HG03135 (cell line): ENCODE results near the gene COL6A3.
"Not testable (repeated sequence)": the region's sequence is repeated elsewhere in the genome, so short reads cannot be mapped to it uniquely, and the experiment has no call there.

Experiments
- ATAC-seq: cut with Tn5 transposase; IDR thresholded peaks from one replicate; pipeline ENCODE4 v1.9.1; 2021; ENCODE audit warnings: mild to moderate bottlenecking, moderate library complexity; ENCODE audit not compliant: unreplicated experiment

Gene COL6A3

GRCh38 chr2:237319887-237320286 lies 94.1 kb downstream of the COL6A3 start:
- no peak for ATAC-seq

GRCh38 chr2:237319086-237319820 lies 94.7 kb downstream of the COL6A3 start:
- ATAC-seq = no peak

GRCh38 chr2:237316339-237316738 lies 97.6 kb downstream of the COL6A3 start:
- no peak for ATAC-seq

- no peak for ATAC-seq
Observed at GRCh38 chr2:237315829-237316225, 98.1 kb downstream of the COL6A3 start.

- ATAC-seq = no peak
Observed at GRCh38 chr2:237315170-237315828, 98.7 kb downstream of the COL6A3 start.

- ATAC-seq = no peak
Observed at GRCh38 chr2:237314681-237315080, 99.3 kb downstream of the COL6A3 start.

- ATAC-seq = no peak
Observed at GRCh38 chr2:237314198-237314597, 99.8 kb downstream of the COL6A3 start.

GRCh38 chr2:237312021-237312755 lies 101.8 kb downstream of the COL6A3 start:
- ATAC-seq = no peak

GRCh38 chr2:237310515-237311114 lies 103.3 kb downstream of the COL6A3 start:
- ATAC-seq = no peak

GRCh38 chr2:237309416-237309815 lies 104.5 kb downstream of the COL6A3 start:
- ATAC-seq = no peak

GRCh38 chr2:237309011-237309410 lies 105.0 kb downstream of the COL6A3 start:
- ATAC-seq = no peak

- ATAC-seq = no peak
Observed at GRCh38 chr2:237307474-237307873, 106.5 kb downstream of the COL6A3 start.

GRCh38 chr2:237306787-237307170 lies 107.2 kb downstream of the COL6A3 start:
- no peak for ATAC-seq

- no peak for ATAC-seq
Observed at GRCh38 chr2:237306083-237306786, 107.7 kb downstream of the COL6A3 start.

- ATAC-seq = no peak
Observed at GRCh38 chr2:237305579-237305978, 108.4 kb downstream of the COL6A3 start.

GRCh38 chr2:237304763-237305514 lies 109.0 kb downstream of the COL6A3 start:
- no peak for ATAC-seq

GRCh38 chr2:237303244-237303643 lies 110.7 kb downstream of the COL6A3 start:
- not testable (repeated sequence) for ATAC-seq

GRCh38 chr2:237301595-237301994 lies 112.4 kb downstream of the COL6A3 start:
- no peak for ATAC-seq

- no peak for ATAC-seq
Observed at GRCh38 chr2:237300739-237301138, 113.2 kb downstream of the COL6A3 start.

GRCh38 chr2:237299906-237300305 lies 114.1 kb downstream of the COL6A3 start:
- ATAC-seq = no peak
